HepG2 (cell line): ENCODE results near the gene INHBB. TPM values are rescaled to one million over a fixed set of nuclear protein-coding genes. Genes with fewer than 3 reads are reported as not detected.

Source experiments
- ELF3 ChIP-seq: IDR thresholded peaks from 2 replicates; pipeline ENCODE4 v1.6.1; 2016; ENCODE audit warnings: missing genetic modification reagents, missing compliant biosample characterization
- ERF ChIP-seq: IDR thresholded peaks from 2 replicates; pipeline ENCODE4 v1.6.1; 2018; ENCODE audit warnings: missing biosample characterization, missing genetic modification reagents
- HMG20B ChIP-seq: conservative IDR thresholded peaks from 2 replicates; pipeline ENCODE4 v1.6.1; 2016; ENCODE audit warnings: missing genetic modification reagents, missing compliant biosample characterization
- KMT2A ChIP-seq: sonication (generic); formaldehyde crosslinking; IDR thresholded peaks from 2 replicates; pipeline ENCODE4 v1.4.0; 2020; ENCODE audit warnings: missing genetic modification reagents
- MAFK ChIP-seq, 2 experiments: IDR thresholded peaks in 1 of 2; conservative IDR thresholded peaks in 1 of 2; 2 replicates each; pipeline ENCODE4 v1.6.1; 2011; ENCODE audit warnings: improper control_type of control experiment in 2 of 2, low read length in 2 of 2
- MEIS2 ChIP-seq: sonication (generic); formaldehyde crosslinking; IDR thresholded peaks from 2 replicates; pipeline ENCODE4 v1.9.0; 2021; ENCODE audit warnings: mild to moderate bottlenecking, missing genetic modification reagents
- NFKBIZ ChIP-seq: IDR thresholded peaks from 2 replicates; pipeline ENCODE4 v1.6.1; 2018; ENCODE audit warnings: missing genetic modification reagents, missing compliant biosample characterization
- NKX3-1 ChIP-seq: sonication (generic); formaldehyde crosslinking; IDR thresholded peaks from 2 replicates; pipeline ENCODE4 v1.5.0; 2020; ENCODE audit warnings: missing genetic modification reagents
- ONECUT2 ChIP-seq: sonication (generic); formaldehyde crosslinking; IDR thresholded peaks from 2 replicates; pipeline ENCODE4 v1.4.0; 2020; ENCODE audit warnings: missing genetic modification reagents
- PCBP1 ChIP-seq: fragments of 200-400 bp; formaldehyde crosslinking; IDR thresholded peaks from 2 replicates; pipeline ENCODE4 v1.6.1; 2017; ENCODE audit warnings: mild to moderate bottlenecking, low read depth, low read length, borderline replicate concordance
- SETDB1 ChIP-seq: sonication (generic); formaldehyde crosslinking; IDR thresholded peaks from 2 replicates; pipeline ENCODE4 v1.5.1; 2020; ENCODE audit warnings: missing genetic modification reagents, mild to moderate bottlenecking, borderline replicate concordance
- SUZ12 ChIP-seq: fragments of 150-350 bp; IDR thresholded peaks from 2 replicates; pipeline ENCODE4 v1.6.1; 2014; ENCODE audit warnings: low read depth, low read length
- ZNF143 ChIP-seq: sonication (generic); formaldehyde crosslinking; IDR thresholded peaks from 2 replicates; pipeline ENCODE4 v1.4.0; 2020; ENCODE audit warnings: missing genetic modification reagents
- ZNF350 ChIP-seq: sonication (generic); formaldehyde crosslinking; IDR thresholded peaks from 2 replicates; pipeline ENCODE4 v1.4.0; 2020; ENCODE audit warnings: mild to moderate bottlenecking, low read depth, missing genetic modification reagents, borderline replicate concordance
- ZNF709 ChIP-seq: sonication (generic); formaldehyde crosslinking; IDR thresholded peaks from 2 replicates; pipeline ENCODE4 v1.5.0; 2020; ENCODE audit warnings: mild to moderate bottlenecking, missing genetic modification reagents
- ZNF773 ChIP-seq: sonication (generic); formaldehyde crosslinking; IDR thresholded peaks from 2 replicates; pipeline ENCODE4 v1.4.0; 2020; ENCODE audit warnings: missing genetic modification reagents, borderline replicate concordance
- ZZZ3 ChIP-seq: sonication (generic); formaldehyde crosslinking; IDR thresholded peaks from 2 replicates; pipeline ENCODE4 v1.4.0; 2020; ENCODE audit warnings: missing genetic modification reagents, mild to moderate bottlenecking, borderline replicate concordance
- polyA plus RNA-seq, 8 experiments: library from polyadenylated mRNA; depleted of rRNA in 3 of 8; stranded (reverse) in 7 of 8; unstranded in 1 of 8; fragments of >200 nt; fragmentation: Illumina TruSeq in 4 of 8; extraction: Trizol in 4 of 8; gene quantifications; 2 replicates each; pipeline versions ENCODE4 v1.2.1 to v1.2.3, GENCODE V29; 2011 to 2016; ENCODE audit warnings: low read depth in 4 of 8, missing spikeins in 1 of 8, mixed read lengths in 1 of 8; ENCODE audit not compliant: insufficient read depth in 1 of 8
- total RNA-seq, 5 experiments: library from RNA; depleted of rRNA; stranded (reverse); fragments of >200 nt; fragmentation: Illumina TruSeq; extraction: Trizol; gene quantifications; 2 replicates each; pipeline ENCODE4 v1.2.3, GENCODE V29; 2016; ENCODE audit warnings: low read depth in 1 of 5
- TF ChIP-seq, protein P1 (sequence below): sonication (generic); formaldehyde crosslinking; IDR thresholded peaks from 2 replicates; pipeline ENCODE4 v1.8.0; 2022; ENCODE audit warnings: mild to moderate bottlenecking, missing genetic modification reagents
- TF ChIP-seq, protein P2 (sequence below), 2 experiments: fragments of 450-650 bp in 1 of 2; sonication (generic) in 1 of 2; formaldehyde crosslinking; IDR thresholded peaks; 2 replicates each; pipeline versions ENCODE4 v1.5.0 to v1.8.0; 2020 to 2022; ENCODE audit warnings: mild to moderate bottlenecking in 1 of 2, missing genetic modification reagents in 1 of 2
- TF ChIP-seq, protein P3 (sequence below): sonication (generic); formaldehyde crosslinking; IDR thresholded peaks from 2 replicates; pipeline ENCODE4 v1.4.0; 2020; ENCODE audit warnings: mild to moderate bottlenecking, missing genetic modification reagents
- TF ChIP-seq, protein P4 (sequence below): sonication (generic); formaldehyde crosslinking; IDR thresholded peaks from 2 replicates; pipeline ENCODE4 v1.8.1; 2023; ENCODE audit warnings: mild to moderate bottlenecking, missing genetic modification reagents, borderline replicate concordance
- TF ChIP-seq, protein P5 (sequence below): sonication (generic); formaldehyde crosslinking; IDR thresholded peaks from 2 replicates; pipeline ENCODE4 v1.4.0; 2020; ENCODE audit warnings: mild to moderate bottlenecking, missing genetic modification reagents

The INHBB gene
- total and polyA plus RNA-seq, 2 of the 13 experiments (the other 11 are each of a cell fraction or from before 2014, with no cell fraction given): 0.20 to 1.7 TPM

DNA sequence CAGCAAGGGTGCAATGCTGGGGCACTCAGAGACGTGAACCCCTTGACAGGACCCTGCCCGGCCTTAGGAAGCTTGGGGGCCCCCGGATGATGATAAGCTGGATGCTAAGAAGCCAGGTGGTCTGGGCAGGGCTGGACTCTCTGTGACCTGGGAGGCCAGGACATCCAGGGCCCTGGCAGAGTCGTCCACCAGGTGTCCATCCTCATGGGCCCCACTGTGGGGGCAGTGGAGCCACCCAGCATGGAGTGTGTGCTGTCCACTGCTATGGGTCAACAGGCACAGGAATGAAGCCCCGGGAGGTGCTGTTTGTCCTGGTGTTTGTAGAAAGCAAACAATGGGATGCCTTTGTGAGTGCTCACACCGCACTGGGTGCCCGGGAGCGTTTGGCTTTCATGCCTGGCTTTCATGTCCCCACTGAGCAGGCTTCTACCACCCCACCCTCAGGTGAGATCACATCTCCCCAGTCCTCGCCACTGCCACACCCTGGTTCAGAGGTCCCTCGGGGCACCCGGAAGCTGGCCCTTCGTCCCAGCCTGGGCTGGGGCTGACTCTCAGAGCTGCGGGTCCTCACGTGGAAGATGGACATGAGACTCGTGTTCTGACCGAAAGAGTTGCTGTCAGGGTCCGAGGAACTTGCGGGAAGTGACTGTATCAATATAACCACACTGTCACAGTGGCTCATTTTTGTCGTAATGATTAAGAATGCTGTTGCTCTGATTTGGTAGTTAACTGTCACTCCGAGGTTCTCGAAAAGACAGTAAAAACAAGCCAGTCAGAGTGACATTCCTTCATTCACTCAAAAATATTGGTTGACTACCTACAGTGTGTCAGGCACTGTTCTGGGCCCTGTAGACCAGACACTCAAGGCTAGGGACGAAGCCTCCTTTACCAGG, 53.3 kb downstream of the INHBB start (continued):
- TF ChIP-seq SUZ12 (no peak), SETDB1 (CRISPR knock-in tag) (no peak), ZZZ3 (no peak), ZNF350 (no peak; the same call in 1 of the 2 replicates), ELF3 (CRISPR knock-in tag) (peak; percentile 99), NFKBIZ (CRISPR knock-in tag) (0 out of 2 replicates have a peak, but pooled peaks have one; percentile 53), HMG20B (CRISPR knock-in tag) (peak; percentile 72; the same call in 1 of the 2 replicates), ZNF709 (CRISPR knock-in tag) (0 out of 2 replicates have a peak, but pooled peaks have one; percentile 44), NKX3-1 (no peak), ONECUT2 (CRISPR knock-in tag) (no peak), ZNF143 (0 out of 2 replicates have a peak, but pooled peaks have one; percentile 42), MEIS2 (CRISPR knock-in tag) (0 out of 2 replicates have a peak, but pooled peaks have one; percentile 18), PCBP1 (0 out of 2 replicates have a peak, but pooled peaks have one; percentile 21), ZNF773 (no peak), ERF (CRISPR knock-in tag) (peak; percentile 94), KMT2A (CRISPR knock-in tag) (no peak), MAFK (conservative IDR thresholded peaks at IDR 0.05 in 1 of 2, IDR thresholded peaks at IDR 0.05 in 1 of 2; ENCODE audit: low read length in 2 of 2) (no peak)
- TF ChIP-seq, protein P1, sequence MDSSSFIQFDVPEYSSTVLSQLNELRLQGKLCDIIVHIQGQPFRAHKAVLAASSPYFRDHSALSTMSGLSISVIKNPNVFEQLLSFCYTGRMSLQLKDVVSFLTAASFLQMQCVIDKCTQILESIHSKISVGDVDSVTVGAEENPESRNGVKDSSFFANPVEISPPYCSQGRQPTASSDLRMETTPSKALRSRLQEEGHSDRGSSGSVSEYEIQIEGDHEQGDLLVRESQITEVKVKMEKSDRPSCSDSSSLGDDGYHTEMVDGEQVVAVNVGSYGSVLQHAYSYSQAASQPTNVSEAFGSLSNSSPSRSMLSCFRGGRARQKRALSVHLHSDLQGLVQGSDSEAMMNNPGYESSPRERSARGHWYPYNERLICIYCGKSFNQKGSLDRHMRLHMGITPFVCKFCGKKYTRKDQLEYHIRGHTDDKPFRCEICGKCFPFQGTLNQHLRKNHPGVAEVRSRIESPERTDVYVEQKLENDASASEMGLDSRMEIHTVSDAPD: peak; percentile 54; the same call in 1 of the 2 replicates
- TF ChIP-seq, protein P2, sequence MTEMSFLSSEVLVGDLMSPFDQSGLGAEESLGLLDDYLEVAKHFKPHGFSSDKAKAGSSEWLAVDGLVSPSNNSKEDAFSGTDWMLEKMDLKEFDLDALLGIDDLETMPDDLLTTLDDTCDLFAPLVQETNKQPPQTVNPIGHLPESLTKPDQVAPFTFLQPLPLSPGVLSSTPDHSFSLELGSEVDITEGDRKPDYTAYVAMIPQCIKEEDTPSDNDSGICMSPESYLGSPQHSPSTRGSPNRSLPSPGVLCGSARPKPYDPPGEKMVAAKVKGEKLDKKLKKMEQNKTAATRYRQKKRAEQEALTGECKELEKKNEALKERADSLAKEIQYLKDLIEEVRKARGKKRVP (CRISPR knock-in tag; IDR thresholded peaks at IDR 0.05): no peak
- TF ChIP-seq, protein P3, sequence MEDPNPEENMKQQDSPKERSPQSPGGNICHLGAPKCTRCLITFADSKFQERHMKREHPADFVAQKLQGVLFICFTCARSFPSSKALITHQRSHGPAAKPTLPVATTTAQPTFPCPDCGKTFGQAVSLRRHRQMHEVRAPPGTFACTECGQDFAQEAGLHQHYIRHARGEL: no peak
- TF ChIP-seq, protein P4, sequence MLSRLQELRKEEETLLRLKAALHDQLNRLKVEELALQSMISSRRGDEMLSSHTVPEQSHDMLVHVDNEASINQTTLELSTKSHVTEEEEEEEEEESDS (CRISPR knock-in tag): no peak
- TF ChIP-seq, protein P5, sequence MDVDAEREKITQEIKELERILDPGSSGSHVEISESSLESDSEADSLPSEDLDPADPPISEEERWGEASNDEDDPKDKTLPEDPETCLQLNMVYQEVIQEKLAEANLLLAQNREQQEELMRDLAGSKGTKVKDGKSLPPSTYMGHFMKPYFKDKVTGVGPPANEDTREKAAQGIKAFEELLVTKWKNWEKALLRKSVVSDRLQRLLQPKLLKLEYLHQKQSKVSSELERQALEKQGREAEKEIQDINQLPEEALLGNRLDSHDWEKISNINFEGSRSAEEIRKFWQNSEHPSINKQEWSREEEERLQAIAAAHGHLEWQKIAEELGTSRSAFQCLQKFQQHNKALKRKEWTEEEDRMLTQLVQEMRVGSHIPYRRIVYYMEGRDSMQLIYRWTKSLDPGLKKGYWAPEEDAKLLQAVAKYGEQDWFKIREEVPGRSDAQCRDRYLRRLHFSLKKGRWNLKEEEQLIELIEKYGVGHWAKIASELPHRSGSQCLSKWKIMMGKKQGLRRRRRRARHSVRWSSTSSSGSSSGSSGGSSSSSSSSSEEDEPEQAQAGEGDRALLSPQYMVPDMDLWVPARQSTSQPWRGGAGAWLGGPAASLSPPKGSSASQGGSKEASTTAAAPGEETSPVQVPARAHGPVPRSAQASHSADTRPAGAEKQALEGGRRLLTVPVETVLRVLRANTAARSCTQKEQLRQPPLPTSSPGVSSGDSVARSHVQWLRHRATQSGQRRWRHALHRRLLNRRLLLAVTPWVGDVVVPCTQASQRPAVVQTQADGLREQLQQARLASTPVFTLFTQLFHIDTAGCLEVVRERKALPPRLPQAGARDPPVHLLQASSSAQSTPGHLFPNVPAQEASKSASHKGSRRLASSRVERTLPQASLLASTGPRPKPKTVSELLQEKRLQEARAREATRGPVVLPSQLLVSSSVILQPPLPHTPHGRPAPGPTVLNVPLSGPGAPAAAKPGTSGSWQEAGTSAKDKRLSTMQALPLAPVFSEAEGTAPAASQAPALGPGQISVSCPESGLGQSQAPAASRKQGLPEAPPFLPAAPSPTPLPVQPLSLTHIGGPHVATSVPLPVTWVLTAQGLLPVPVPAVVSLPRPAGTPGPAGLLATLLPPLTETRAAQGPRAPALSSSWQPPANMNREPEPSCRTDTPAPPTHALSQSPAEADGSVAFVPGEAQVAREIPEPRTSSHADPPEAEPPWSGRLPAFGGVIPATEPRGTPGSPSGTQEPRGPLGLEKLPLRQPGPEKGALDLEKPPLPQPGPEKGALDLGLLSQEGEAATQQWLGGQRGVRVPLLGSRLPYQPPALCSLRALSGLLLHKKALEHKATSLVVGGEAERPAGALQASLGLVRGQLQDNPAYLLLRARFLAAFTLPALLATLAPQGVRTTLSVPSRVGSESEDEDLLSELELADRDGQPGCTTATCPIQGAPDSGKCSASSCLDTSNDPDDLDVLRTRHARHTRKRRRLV (CRISPR knock-in tag): no peak
